Stimulated activated naive CD8-positive, alpha-beta T cell treated with anti-CD3 and anti-CD28 coated beads, Interleukin-15, Interleukin-2, amounts not matched to agents 100 U/mL and 50 U/mL, for 24 hours (primary cell): ENCODE results near the gene PROKR1.
"Not testable (repeated sequence)": the region's sequence is repeated elsewhere in the genome, so short reads cannot be mapped to it uniquely, and the experiment has no call there.

Source experiments
- ATAC-seq: fragments of 150-1000 bp; cut with Tn5 transposase; one replicate; pipeline ENCODE4 v1.10.0; 2021
- DNase-seq: peaks from one replicate; pipeline ENCODE4 v3.0.0; 2021

The PROKR1 gene

GRCh38 chr2:68658266-68658665 lies 14.9 kb downstream of the PROKR1 start:
- ATAC-seq, result no peak

DNA sequence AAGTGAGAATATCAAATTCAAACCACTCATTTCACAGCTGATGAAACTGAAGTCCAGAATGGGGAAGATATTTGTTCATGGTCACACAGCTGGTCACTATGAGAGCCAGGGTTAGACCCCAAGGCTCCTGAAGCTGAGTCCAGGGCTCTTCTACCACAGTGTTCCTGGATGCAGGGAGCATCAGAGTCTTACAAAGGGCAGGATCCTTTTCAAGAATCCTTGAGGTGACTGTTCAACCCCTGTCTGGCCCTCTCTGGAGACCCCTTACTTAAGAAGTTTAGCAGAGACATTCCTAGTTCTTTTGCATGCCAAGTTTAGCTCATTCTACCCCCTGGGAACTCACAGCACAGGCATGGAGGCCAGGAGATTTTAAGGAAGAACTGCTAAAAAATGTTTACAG lies 15.7 kb downstream of the PROKR1 start:
- ATAC-seq (no peak), DNase-seq (no peak)

More at GRCh38 chr2:68658266-68658665, 14.9 kb downstream of the PROKR1 start:
- DNase-seq, result no peak

GRCh38 chr2:68660658-68661057 lies 17.3 kb downstream of the PROKR1 start:
- DNase-seq (no peak), ATAC-seq (peak; percentile 55)

DNA sequence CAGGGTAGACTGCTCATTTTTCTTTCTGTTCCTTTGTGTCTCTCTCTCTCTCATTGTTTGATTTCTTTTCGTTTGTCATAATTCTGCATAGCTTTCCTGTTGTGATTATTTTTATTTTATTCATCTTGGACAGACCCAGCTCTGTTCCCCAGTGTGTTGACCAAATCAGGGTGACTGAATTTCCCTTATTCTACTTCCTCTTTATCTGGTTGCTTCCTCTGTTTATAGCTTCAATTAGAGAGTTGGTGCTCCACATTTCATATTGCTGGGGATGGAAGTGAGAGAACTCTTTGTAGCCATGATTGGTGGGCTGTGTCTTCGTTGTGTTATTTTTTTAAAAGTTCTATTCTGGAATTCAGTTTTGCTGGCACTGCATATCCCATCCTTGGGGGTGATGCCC lies 19.1 kb downstream of the PROKR1 start:
- DNase-seq (no peak), ATAC-seq (no peak)

- peak; percentile 96 for ATAC-seq
Observed at GRCh38 chr2:68663371-68664156, 20.2 kb downstream of the PROKR1 start.

GRCh38 chr2:68667371-68667770 lies 24.0 kb downstream of the PROKR1 start:
- ATAC-seq (no peak), DNase-seq (no peak)

More at GRCh38 chr2:68663371-68664156, 20.2 kb downstream of the PROKR1 start:
- DNase-seq, result peak; percentile 45

GRCh38 chr2:68669651-68670050 lies 26.3 kb downstream of the PROKR1 start:
- ATAC-seq, result no peak
- DNase-seq, result no peak

DNA sequence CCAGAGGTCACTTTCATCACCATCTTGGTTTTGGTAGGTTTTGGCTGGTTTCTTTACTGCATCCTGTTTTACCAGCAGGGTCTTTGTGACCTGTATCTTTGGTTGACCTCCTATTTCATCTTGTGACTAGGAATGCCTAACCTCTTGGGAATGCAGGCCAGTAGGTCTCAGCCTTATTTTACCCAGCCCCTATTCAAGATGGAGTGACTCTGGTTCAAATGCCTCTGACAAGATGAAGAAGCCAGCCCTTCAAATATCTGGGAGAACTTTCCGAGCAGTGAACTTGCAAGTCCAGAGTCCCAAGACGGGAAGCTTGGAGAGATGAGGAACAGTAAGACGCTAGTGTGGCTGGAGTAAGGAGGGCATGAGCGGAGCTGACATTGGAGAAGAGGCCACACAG lies 28.6 kb downstream of the PROKR1 start:
- no peak for ATAC-seq
- no peak for DNase-seq

DNA sequence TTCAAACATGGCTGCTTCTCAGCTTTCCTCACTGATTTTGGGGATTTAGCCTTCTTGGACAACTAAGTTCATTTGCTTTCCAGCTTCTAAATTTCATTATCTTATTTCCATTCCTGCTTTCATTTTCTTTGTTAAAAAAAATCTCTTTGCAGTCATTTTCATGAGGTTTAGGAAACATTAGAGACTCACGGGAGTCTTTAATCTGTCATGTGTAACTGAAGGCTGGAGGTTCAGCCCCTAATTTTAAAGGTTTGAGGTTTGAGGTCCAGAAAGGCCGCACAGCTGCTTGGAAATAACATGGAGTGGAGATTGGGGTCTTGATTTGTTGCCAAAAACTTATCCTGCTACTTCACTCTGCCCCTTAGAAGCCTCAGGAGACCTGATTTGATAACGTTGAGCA lies 30.3 kb downstream of the PROKR1 start:
- ATAC-seq (no peak), DNase-seq (no peak)

DNA sequence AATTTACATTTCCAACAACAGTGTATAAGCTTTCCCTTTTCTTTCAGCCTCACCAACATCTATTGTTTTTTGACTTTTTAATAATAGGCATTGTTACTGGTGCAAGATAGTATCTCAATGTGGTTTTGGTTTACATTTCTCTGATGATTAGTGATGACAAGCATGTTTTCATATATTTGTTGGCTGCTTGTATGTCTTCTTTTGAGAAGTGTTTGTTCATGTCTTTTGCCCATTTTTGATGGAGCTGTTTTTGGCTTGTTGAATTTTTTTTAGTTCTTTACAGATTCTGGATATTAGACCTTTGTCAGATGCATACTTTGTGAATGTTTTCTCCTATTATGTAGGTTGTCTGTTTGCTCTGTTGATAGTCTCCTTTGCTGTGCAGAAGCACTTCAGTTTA lies 32.1 kb downstream of the PROKR1 start:
- ATAC-seq (no peak), DNase-seq (no peak)

- DNase-seq, ATAC-seq: not testable (repeated sequence)
Observed at GRCh38 chr2:68677837-68678236, 34.5 kb downstream of the PROKR1 start.

- not testable (repeated sequence) for ATAC-seq, DNase-seq
Observed at GRCh38 chr2:68679166-68679916, 36.0 kb downstream of the PROKR1 start.

DNA sequence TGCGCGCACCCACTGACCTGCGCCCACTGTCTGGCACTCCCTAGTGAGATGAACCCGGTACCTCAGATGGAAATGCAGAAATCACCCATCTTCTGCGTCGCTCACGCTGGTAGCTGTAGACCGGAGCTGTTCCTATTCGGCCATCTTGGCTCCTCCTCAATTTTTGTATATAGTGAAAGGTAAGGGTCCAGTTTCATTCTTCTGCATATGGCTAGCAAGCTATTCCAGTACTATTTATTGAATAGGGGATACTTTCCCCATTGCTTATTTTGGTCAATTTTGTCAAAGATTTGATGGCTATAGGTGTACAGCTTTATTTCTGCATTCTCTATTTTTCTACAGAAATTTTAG lies 36.5 kb downstream of the PROKR1 start:
- not testable (repeated sequence) for ATAC-seq, DNase-seq

- ATAC-seq, result no peak
- no peak for DNase-seq
Observed at GRCh38 chr2:68684197-68684596, 40.8 kb downstream of the PROKR1 start.

DNA sequence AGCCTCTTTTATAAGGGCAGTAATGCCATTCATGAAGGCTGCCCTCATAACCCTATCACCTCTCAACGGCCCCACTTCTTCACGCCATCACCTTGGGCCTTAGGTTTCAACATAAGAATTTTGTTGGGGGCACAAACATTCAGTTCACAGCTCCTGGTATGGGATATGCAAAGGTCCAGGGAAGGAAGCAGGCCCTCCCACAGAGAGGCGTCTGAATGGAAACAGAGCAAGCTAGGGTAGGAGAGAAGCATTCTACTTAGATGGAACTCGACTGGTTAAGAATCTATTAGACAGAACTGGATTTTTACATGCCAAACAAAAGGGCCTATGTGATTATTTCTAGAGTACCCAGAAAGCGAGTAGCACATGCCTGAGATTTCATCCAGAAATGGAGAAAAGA lies 42.8 kb downstream of the PROKR1 start:
- DNase-seq (no peak), ATAC-seq (no peak)

DNA sequence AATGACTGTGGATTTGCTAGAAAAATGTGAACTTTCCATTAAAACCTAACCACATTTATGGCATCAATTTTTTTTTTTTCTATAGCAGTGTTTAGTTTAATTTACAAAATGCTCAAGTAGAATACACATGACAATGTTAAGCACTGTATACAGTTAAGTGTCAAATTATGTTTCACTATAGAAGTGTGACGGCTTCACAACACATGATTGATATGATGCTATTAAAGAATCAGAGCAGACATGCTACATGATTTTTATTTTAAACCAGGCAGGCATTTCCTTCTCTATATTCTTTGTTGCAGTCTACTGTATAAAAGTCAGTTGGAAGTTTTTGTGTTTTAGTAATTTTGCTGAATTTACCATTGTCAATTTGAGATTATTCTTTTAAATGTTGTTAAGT lies 43.6 kb downstream of the PROKR1 start:
- DNase-seq (no peak), ATAC-seq (no peak)

DNA sequence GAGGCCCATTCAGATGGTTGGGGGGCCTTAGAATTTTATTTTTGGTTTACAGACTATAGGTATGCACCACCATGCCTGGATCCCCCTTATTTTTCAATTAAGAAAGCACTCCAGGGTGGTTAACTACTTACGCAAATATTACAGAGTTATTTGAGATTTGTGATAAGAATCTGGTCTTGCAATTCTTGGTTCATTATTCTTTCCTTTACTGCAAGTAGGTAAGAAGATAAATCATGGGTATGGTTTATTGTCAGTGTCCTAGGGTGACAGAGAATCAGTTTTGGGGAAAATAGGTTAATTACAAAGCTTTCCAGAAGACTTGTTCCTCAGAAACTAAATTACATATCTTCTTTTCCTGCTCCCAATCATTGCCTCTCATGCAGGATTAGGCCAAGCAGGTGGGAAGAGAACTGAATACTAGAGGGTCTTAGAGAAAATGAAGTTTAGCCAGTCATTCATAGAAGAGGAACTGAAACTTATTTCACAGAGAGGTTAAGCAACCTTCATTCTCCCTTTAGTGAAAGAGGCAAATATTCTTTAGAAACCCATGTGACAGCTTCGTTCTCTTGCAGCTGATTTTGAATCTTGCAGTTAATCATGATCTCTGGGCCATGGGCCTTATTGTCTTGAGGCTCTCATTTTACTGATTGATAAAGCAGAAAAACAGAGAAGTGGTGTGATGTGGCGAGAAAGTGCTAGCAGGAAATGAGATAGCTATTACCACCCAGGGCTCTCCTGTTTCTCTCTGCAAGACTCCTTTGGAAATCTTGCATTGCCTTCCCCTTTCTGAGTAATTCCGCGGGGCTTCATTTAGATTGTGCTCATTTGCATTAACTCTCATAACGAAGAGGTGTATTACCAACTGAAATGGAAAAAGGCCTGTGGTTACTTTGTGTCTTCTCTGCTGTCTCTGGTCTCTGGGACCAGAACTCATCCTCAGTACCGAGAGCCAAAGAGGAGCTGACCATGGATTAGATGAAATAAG lies 46.5 kb downstream of the PROKR1 start:
- peak; percentile 87 for ATAC-seq
- DNase-seq, result peak; percentile 21

DNA sequence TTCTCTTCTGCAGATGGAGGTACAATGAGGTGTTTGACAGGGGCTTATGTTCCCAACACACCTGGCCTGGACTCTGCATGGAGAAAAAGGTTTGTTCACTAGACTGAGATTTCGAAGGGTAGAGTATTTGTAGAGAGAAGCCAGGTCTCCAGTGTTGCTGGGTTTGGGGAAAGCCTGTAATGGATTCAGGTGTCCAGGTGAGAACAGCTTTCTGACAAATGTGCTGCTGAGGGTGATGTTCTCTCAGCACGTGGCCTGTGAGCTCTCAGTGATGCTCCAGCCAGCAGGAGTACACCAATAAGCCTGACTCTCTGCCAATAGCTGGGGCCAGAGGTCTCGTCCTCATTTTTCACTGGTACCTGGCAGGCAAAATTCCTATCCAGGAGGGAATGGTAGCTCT lies 47.5 kb downstream of the PROKR1 start:
- ATAC-seq (no peak), DNase-seq (no peak)

GRCh38 chr2:68692511-68692910 lies 49.1 kb downstream of the PROKR1 start:
- DNase-seq, result no peak
- no peak for ATAC-seq

- no peak for ATAC-seq
- no peak for DNase-seq
Observed at GRCh38 chr2:68693951-68694350, 50.6 kb downstream of the PROKR1 start.

DNA sequence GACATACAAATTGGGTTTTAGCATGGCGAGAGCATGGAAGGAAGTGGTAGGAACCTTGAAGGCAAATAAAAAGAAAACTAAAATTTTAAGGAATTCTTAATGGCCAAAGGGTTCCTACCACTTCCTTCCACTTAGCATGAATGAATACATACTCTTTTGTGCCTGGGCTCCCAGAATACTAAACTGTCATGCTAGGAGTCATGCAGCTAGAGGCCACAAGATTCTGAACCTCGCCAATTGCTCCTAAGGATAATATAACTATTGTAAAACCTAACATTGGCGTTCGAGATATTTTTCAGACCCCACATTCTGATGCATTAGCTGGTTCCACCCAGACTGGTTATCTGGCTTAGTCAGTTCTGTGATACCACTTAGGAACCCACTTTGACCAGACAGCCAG lies 52.6 kb downstream of the PROKR1 start:
- no peak for DNase-seq
- ATAC-seq, result no peak

- no peak for ATAC-seq
Observed at GRCh38 chr2:68696554-68696953, 53.2 kb downstream of the PROKR1 start.

More at GRCh38 chr2:68696554-68696953, 53.2 kb downstream of the PROKR1 start:
- DNase-seq, result no peak
